Endothelial cell of umbilical vein (primary cell): Measurements from ENCODE around the gene CBS. TPM values are rescaled to one million over a fixed set of nuclear protein-coding genes. Genes with fewer than 3 reads are reported as not detected.
"Not testable (repeated sequence)": the region's sequence is repeated elsewhere in the genome, so short reads cannot be mapped to it uniquely, and the experiment has no call there.

ENCODE experiments used
- BruUV-seq: library from RNA; stranded (reverse); fragments of 400-500 nt; replicated peaks from 2 replicates; lab custom pipeline; 2021; lab: Mats Ljungman, UMichigan
- CTCF ChIA-PET: fragments of 300-600, 350-600 bp; sonication (Branson Sonifier 250); formaldehyde crosslinking; loops from one replicate; lab custom pipeline; 2021; ENCODE audit warnings: antibody characterized with exemption, inconsistent platforms; lab: Charles Lee
- POLR2A ChIA-PET: fragments of 300-600, 350-600 bp; sonication (Branson Sonifier 250); formaldehyde crosslinking; loops from one replicate; lab custom pipeline; 2021; ENCODE audit warnings: antibody characterized with exemption, inconsistent platforms; lab: Charles Lee
- DNase-seq: peaks from one replicate; pipeline ENCODE4 v3.0.0-alpha.2; 2011; ENCODE audit warnings: low read depth, low spot score
- FAIRE-seq: peaks from 2 replicates; lab custom pipeline; 2011; peaks lifted over from hg19 to GRCh38; lab: Jason Lieb, UNC
- H2AFZ ChIP-seq: 2 replicates; pipeline ENCODE4 v1.6.0; 2012; ENCODE audit warnings: low read depth, low read length, control low read depth, inconsistent platforms
- H3K27ac ChIP-seq: 2 replicates; pipeline ENCODE4 v1.5.1; 2011; ENCODE audit warnings: low read depth, mild to moderate bottlenecking, control low read depth, low read length, moderate library complexity; ENCODE audit not compliant: insufficient read depth
- H3K27me3 ChIP-seq, 2 experiments: 2 replicates each; pipeline versions ENCODE4 v1.6.0 to v1.6.1; 2011; ENCODE audit warnings: low read length in 2 of 2, mixed read lengths in 1 of 2; ENCODE audit not compliant: control insufficient read depth in 2 of 2, insufficient read depth in 2 of 2
- H3K36me3 ChIP-seq, 2 experiments: 2 replicates in 1 of 2; 3 replicates in 1 of 2; pipeline ENCODE4 v1.5.1; 2011; ENCODE audit warnings: low read length in 2 of 2, mild to moderate bottlenecking in 1 of 2, moderate library complexity in 1 of 2; ENCODE audit not compliant: control insufficient read depth in 2 of 2, insufficient read depth in 2 of 2; ENCODE audit errors: extremely low read depth in 1 of 2
- H3K4me1 ChIP-seq: 3 replicates; pipeline ENCODE4 v1.5.1; 2011; ENCODE audit warnings: mild to moderate bottlenecking, low read length; ENCODE audit not compliant: control insufficient read depth, insufficient read depth; ENCODE audit errors: extremely low read depth
- H3K4me2 ChIP-seq: 2 replicates; pipeline ENCODE4 v1.6.1; 2011; ENCODE audit warnings: low read length, control low read depth, mixed read lengths; ENCODE audit not compliant: insufficient read depth
- H3K4me3 ChIP-seq, 3 experiments: fragments of 200-600 bp in 1 of 3; sonication (generic), shearing (Covaris generic) in 1 of 3; replicated peaks in 1 of 3; 2 replicates each; pipeline ENCODE4 v1.5.1; 2011 to 2016; ENCODE audit warnings: control low read depth in 3 of 3, low read length in 3 of 3, mild to moderate bottlenecking in 2 of 3, inconsistent platforms in 1 of 3, low read depth in 1 of 3, moderate library complexity in 1 of 3; ENCODE audit not compliant: insufficient read depth in 1 of 3
- H3K79me2 ChIP-seq: 2 replicates; pipeline ENCODE4 v1.6.0; 2012; ENCODE audit warnings: low read length, inconsistent platforms; ENCODE audit not compliant: control insufficient read depth, insufficient read depth
- H3K9ac ChIP-seq: replicated peaks from 2 replicates; pipeline ENCODE3; 2011; ENCODE audit warnings: low read length, control low read depth; ENCODE audit not compliant: insufficient read depth; ENCODE audit errors: extremely low read depth
- H3K9me1 ChIP-seq: replicated peaks from 3 replicates; pipeline ENCODE4 v1.6.0; 2011; ENCODE audit warnings: mild to moderate bottlenecking, low read length; ENCODE audit not compliant: control insufficient read depth, insufficient read depth; ENCODE audit errors: extremely low read depth
- H3K9me3 ChIP-seq: replicated peaks from 2 replicates; pipeline ENCODE4 v1.5.1; 2012; ENCODE audit warnings: low read length, inconsistent platforms; ENCODE audit not compliant: control insufficient read depth, insufficient read depth
- H4K20me1 ChIP-seq: replicated peaks from 2 replicates; pipeline ENCODE3; 2011; ENCODE audit warnings: mild to moderate bottlenecking, low read length; ENCODE audit not compliant: control insufficient read depth, insufficient read depth; ENCODE audit errors: extremely low read depth
- dilution Hi-C: fragments of 300-500 bp; cut with MboI; formaldehyde crosslinking; loops from one replicate; pipeline ENCODE4 v1.15.0; 2019; ENCODE audit warnings: low sequenced_read_pairs; ENCODE audit not compliant: extremely low pct_ligation_motif_present
- intact Hi-C: fragments of 100-400 bp; cut with micrococcal nuclease; formaldehyde crosslinking; loops from one replicate; pipeline ENCODE4 v1.10.0; 2022
- polyA plus RNA-seq, 4 experiments: library from polyadenylated mRNA; depleted of rRNA in 3 of 4; stranded (reverse) in 3 of 4; unstranded in 1 of 4; fragments of >200 nt; gene quantifications; 2 replicates each; pipeline versions ENCODE4 v1.2.1 to v1.2.3, GENCODE V29; 2011 to 2012; ENCODE audit warnings: missing spikeins in 1 of 4
- total RNA-seq: library from RNA; stranded (reverse); gene quantifications from 2 replicates; pipeline ENCODE4 v1.2.3, GENCODE V29; 2021

The CBS gene
- total and polyA plus RNA-seq, 2 donors (not counting 3 experiments of a cell fraction or from before 2014, with no cell fraction given) = 22.0 to 92.9 TPM

DNA sequence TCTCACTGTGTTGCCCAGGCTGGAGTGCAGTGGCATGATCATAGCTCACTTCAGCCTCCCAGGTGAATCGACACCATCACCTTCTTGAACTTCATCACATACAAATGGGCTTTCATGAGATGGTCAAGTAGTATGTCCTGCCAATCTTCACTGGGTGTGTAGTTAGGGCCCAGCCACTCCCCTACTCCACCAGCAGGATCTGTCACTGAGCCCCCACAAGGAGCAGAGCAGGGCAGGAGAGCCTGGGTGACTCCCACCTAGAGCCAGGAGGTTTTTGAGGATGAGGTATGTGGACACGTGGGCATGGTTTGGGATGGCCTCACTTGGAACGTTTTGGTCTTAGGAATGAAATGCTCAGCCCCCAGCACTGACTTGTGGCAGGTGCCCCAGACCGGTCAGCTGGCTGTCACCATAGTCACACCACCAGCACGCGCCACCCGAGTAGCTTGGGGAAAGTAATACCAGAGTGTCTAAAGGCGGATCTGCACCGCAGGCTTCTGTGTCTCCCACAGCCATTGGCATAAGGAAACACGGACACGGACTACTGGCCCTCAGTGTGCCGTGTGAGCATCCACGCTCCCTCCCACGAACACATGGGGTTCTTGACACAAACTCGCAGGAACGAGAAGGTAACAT, 16.5 kb upstream of the CBS start:
- H3K9me1 ChIP-seq, intact Hi-C loops, H3K36me3 ChIP-seq, H3K27me3 ChIP-seq, H3K4me3 ChIP-seq, H3K9me3 ChIP-seq, DNase-seq, dilution Hi-C loops, CTCF ChIA-PET, FAIRE-seq, H3K4me2 ChIP-seq, H3K79me2 ChIP-seq, H3K4me1 ChIP-seq, BruUV-seq, POLR2A ChIA-PET, H2AFZ ChIP-seq, H3K9ac ChIP-seq, H4K20me1 ChIP-seq, H3K27ac ChIP-seq: not testable (repeated sequence)

DNA sequence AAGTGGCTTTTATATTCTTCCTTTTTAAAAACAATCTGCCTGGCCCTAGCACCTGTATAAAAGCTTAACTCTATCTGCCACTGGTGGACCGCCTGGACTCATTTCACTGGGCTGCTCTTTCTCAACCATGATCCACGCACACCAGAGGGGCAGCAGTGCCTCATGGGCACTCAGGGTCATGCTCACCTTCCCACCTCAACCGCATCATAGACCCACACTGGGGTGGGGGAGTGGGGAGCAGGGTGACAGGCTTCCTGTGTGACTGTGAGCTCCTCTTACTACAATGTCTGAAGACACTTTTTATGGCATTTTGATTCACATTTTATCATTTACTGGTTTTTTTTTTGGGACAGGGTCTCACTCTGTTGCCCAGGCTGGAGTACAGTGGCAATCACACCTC, 15.3 kb upstream of the CBS start:
- POLR2A ChIA-PET, H4K20me1 ChIP-seq, H3K4me1 ChIP-seq, H3K9ac ChIP-seq, H3K79me2 ChIP-seq, H3K27ac ChIP-seq, DNase-seq, intact Hi-C loops, H3K27me3 ChIP-seq, H2AFZ ChIP-seq, FAIRE-seq, H3K4me3 ChIP-seq, BruUV-seq, CTCF ChIA-PET, H3K4me2 ChIP-seq, H3K9me3 ChIP-seq, dilution Hi-C loops, H3K36me3 ChIP-seq, H3K9me1 ChIP-seq: not testable (repeated sequence)

DNA sequence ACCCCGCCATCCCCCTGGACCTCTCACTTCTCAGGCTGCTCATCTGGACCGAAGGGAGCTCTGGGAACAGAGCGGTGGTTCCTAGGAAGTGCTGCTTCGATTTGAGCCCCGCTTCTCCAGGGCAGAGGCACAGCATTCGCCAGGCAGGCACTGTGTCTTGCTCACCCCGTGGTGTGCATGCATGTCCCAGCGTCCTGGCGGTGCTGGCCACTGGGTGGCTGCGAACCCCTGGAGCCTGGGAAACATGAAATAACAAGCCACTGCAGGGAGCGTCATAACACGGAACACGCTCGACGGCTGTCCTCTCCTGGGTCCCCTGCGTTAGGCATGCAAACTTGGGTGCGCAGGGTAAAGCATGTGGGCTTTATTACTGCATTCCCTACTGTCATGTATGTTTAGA, 13.8 kb upstream of the CBS start:
- FAIRE-seq, H3K9me3 ChIP-seq, H3K36me3 ChIP-seq, H3K27ac ChIP-seq, DNase-seq, H3K79me2 ChIP-seq, H3K27me3 ChIP-seq, H2AFZ ChIP-seq, H3K4me1 ChIP-seq, H3K9ac ChIP-seq, H3K4me2 ChIP-seq, H3K9me1 ChIP-seq, H3K4me3 ChIP-seq, intact Hi-C loops, H4K20me1 ChIP-seq, BruUV-seq, CTCF ChIA-PET, dilution Hi-C loops, POLR2A ChIA-PET: not testable (repeated sequence)

DNA sequence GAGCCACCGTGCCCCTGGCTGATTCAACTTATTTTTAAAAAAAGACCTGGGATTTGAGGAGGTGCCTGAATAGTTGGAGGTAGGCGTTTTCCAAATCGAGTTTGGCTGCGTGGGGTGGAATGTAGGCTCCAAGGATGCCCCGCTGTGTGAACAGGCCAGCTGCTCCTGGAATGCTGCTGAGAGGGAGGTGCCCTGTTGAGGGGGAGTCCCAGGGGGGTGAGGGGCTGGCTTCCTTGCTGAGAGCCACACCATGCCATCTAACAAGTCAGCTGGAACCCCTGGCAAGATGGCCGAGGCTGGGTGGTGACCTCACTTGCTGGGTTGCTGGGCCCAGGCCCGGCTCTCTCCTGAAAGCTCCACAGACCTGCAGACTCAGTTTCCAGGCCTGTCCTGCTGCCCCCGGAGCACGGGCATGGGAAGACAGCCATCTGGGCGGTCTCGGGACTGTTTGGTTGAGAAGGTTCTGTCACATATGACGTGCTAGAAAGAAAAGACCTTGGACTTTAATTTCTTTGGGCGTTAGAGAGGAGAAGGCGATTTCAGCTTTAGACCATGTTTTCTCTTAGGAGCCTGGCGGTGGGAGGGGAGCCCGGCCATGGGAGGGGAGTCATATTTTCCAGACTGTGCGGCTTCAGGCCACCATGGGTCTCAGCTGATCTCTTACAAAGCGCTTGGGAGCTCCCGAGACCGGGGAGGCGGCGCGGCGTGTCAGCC, 7.1 kb upstream of the CBS start:
- H3K9ac ChIP-seq, H4K20me1 ChIP-seq, H3K9me3 ChIP-seq, H3K79me2 ChIP-seq, H3K4me1 ChIP-seq, CTCF ChIA-PET, dilution Hi-C loops, H2AFZ ChIP-seq, DNase-seq, H3K27ac ChIP-seq, BruUV-seq, H3K4me3 ChIP-seq, H3K9me1 ChIP-seq, FAIRE-seq, POLR2A ChIA-PET, H3K4me2 ChIP-seq, H3K27me3 ChIP-seq, H3K36me3 ChIP-seq, intact Hi-C loops: not testable (repeated sequence)
